Mesenchymal stem cell (in vitro differentiated cells and primary cell): Measurements from ENCODE around the gene GRM1.

Source experiments
- DNase-seq: peaks from one replicate; pipeline ENCODE4 v3.0.0-alpha.2; 2013
- H2AFZ ChIP-seq: one replicate; pipeline ENCODE4 v1.6.1; 2013; ENCODE audit warnings: low read depth, mild to moderate bottlenecking, control low read depth, inconsistent platforms, low read length, moderate library complexity
- H2AK5ac ChIP-seq: 2 replicates; pipeline ENCODE4 v1.6.1; 2013; ENCODE audit warnings: low read length, moderate library complexity, mild to moderate bottlenecking, inconsistent platforms; ENCODE audit not compliant: severe bottlenecking
- H2BK120ac ChIP-seq: one replicate; pipeline ENCODE4 v1.6.1; 2013; ENCODE audit warnings: low read depth, mild to moderate bottlenecking, inconsistent platforms, low read length, moderate library complexity
- H2BK12ac ChIP-seq, 2 experiments: one replicate each; pipeline ENCODE4 v1.6.1; 2013; ENCODE audit warnings: inconsistent platforms in 2 of 2, low read length in 2 of 2, mild to moderate bottlenecking in 2 of 2, moderate library complexity in 2 of 2, control low read depth in 1 of 2
- H2BK15ac ChIP-seq: one replicate; pipeline ENCODE4 v1.6.1; 2013; ENCODE audit warnings: mild to moderate bottlenecking, low read depth, inconsistent platforms; ENCODE audit not compliant: poor library complexity, severe bottlenecking
- H2BK5ac ChIP-seq: 2 replicates; pipeline ENCODE4 v1.6.1; 2013; ENCODE audit warnings: low read depth, mild to moderate bottlenecking, low read length, control low read depth, inconsistent platforms; ENCODE audit not compliant: poor library complexity, severe bottlenecking
- H3K14ac ChIP-seq, 2 experiments: one replicate each; pipeline ENCODE4 v1.6.1; 2013; ENCODE audit warnings: inconsistent platforms in 2 of 2, low read length in 2 of 2, control low read depth in 1 of 2, mild to moderate bottlenecking in 1 of 2, moderate library complexity in 1 of 2
- H3K18ac ChIP-seq, 2 experiments: one replicate each; pipeline ENCODE4 v1.6.1; 2013; ENCODE audit warnings: inconsistent platforms in 2 of 2, low read length in 2 of 2, control low read depth in 1 of 2, low read depth in 1 of 2, mild to moderate bottlenecking in 1 of 2
- H3K23ac ChIP-seq, 2 experiments: one replicate each; pipeline ENCODE4 v1.6.1; 2013; ENCODE audit warnings: inconsistent platforms in 2 of 2, low read length in 2 of 2, mild to moderate bottlenecking in 2 of 2, moderate library complexity in 2 of 2, control low read depth in 1 of 2
- H3K27ac ChIP-seq: 2 replicates; pipeline ENCODE4 v1.5.1; 2013; ENCODE audit warnings: mild to moderate bottlenecking, moderate library complexity, low read length, control low read depth, inconsistent platforms; ENCODE audit not compliant: poor library complexity, severe bottlenecking
- H3K27me3 ChIP-seq, 2 experiments: 2 replicates each; pipeline versions ENCODE4 v1.6.1 to v1.7.0; 2013; ENCODE audit warnings: low read length in 2 of 2, mild to moderate bottlenecking in 2 of 2, moderate library complexity in 2 of 2, control low read depth in 1 of 2, inconsistent platforms in 1 of 2; ENCODE audit not compliant: control insufficient read depth in 1 of 2, insufficient read depth in 1 of 2
- H3K36me3 ChIP-seq, 2 experiments: 2 replicates each; pipeline versions ENCODE4 v1.6.1 to v1.7.0; 2013; ENCODE audit warnings: low read length in 2 of 2, control low read depth in 1 of 2, inconsistent platforms in 1 of 2, low read depth in 1 of 2, mild to moderate bottlenecking in 1 of 2; ENCODE audit not compliant: insufficient read depth in 2 of 2, control insufficient read depth in 1 of 2
- H3K4ac ChIP-seq, 2 experiments: one replicate each; pipeline ENCODE4 v1.6.1; 2013; ENCODE audit warnings: inconsistent platforms in 2 of 2, low read length in 2 of 2, mild to moderate bottlenecking in 2 of 2, moderate library complexity in 2 of 2, control low read depth in 1 of 2, low read depth in 1 of 2
- H3K4me1 ChIP-seq: 2 replicates; pipeline ENCODE4 v1.6.1; 2013; ENCODE audit warnings: low read depth, low read length, control low read depth; ENCODE audit not compliant: control insufficient read depth, insufficient read depth
- H3K4me2 ChIP-seq: 2 replicates; pipeline ENCODE4 v1.6.1; 2013; ENCODE audit warnings: low read length, mild to moderate bottlenecking, inconsistent platforms; ENCODE audit not compliant: poor library complexity, severe bottlenecking
- H3K4me3 ChIP-seq, 2 experiments: 2 replicates each; pipeline versions ENCODE4 v1.5.1 to v1.7.0; 2013; ENCODE audit warnings: low read length in 2 of 2, mild to moderate bottlenecking in 2 of 2, control low read depth in 1 of 2, low read depth in 1 of 2; ENCODE audit not compliant: insufficient read depth in 1 of 2
- H3K79me1 ChIP-seq: replicated peaks from 2 replicates; pipeline ENCODE4 v1.6.1; 2013; ENCODE audit warnings: mild to moderate bottlenecking, control low read depth, low read length, inconsistent platforms; ENCODE audit not compliant: poor library complexity, severe bottlenecking
- H3K9ac ChIP-seq: 2 replicates; pipeline ENCODE4 v1.7.0; 2013; ENCODE audit warnings: mild to moderate bottlenecking, low read length, moderate library complexity
- H3K9me3 ChIP-seq: 2 replicates; pipeline ENCODE4 v1.7.0; 2013; ENCODE audit warnings: mild to moderate bottlenecking, low read length; ENCODE audit not compliant: control insufficient read depth
- H4K8ac ChIP-seq: one replicate; pipeline ENCODE4 v1.6.1; 2013; ENCODE audit warnings: inconsistent platforms, mild to moderate bottlenecking, low read length, moderate library complexity
- H4K91ac ChIP-seq: one replicate; pipeline ENCODE4 v1.6.1; 2013; ENCODE audit warnings: mild to moderate bottlenecking, low read length, inconsistent platforms
- WGBS: methylation state at CpG from one replicate; pipeline ENCODE4 v1.1.7; 2013; ENCODE audit warnings: mixed read lengths; 5-methylcytosine and 5-hydroxymethylcytosine counted together

The GRM1 gene

GRCh38 chr6:146441907-146442306 is 413.0 kb downstream of the GRM1 start:
- H3K36me3 ChIP-seq, result no peaks in the 10 kb centered on the region
- H2AK5ac ChIP-seq, result no peak overlapping the region
- H2BK5ac ChIP-seq, result no peak overlapping the region
- no peak overlapping the region for H3K14ac ChIP-seq
- WGBS, result 89% methylated on average over 2 of the region's 2 CpGs
- no peak overlapping the region for H2BK120ac ChIP-seq
- H3K4me2 ChIP-seq, result no peak overlapping the region
- no peak for DNase-seq
- H3K27me3 ChIP-seq, result peaks cover 0 to 5% of the 10 kb centered on the region in 2 experiments
- H2BK15ac ChIP-seq, result no peak overlapping the region
- H2BK12ac ChIP-seq, result no peak overlapping the region
- no peak overlapping the region for H3K27ac ChIP-seq
- H3K9me3 ChIP-seq, result no peaks in the 10 kb centered on the region
- no peak overlapping the region for H3K23ac ChIP-seq
- H3K9ac ChIP-seq, result no peak overlapping the region
- H4K91ac ChIP-seq, result no peak overlapping the region
- H3K4me1 ChIP-seq, result no peaks in the 10 kb centered on the region
- no peak overlapping the region for H3K18ac ChIP-seq
- no peak overlapping the region for H2AFZ ChIP-seq
- H3K79me1 ChIP-seq, result no peaks in the 10 kb centered on the region
- no peak overlapping the region for H3K4ac ChIP-seq
- no peak overlapping the region for H4K8ac ChIP-seq
- no peak overlapping the region for H3K4me3 ChIP-seq

DNA sequence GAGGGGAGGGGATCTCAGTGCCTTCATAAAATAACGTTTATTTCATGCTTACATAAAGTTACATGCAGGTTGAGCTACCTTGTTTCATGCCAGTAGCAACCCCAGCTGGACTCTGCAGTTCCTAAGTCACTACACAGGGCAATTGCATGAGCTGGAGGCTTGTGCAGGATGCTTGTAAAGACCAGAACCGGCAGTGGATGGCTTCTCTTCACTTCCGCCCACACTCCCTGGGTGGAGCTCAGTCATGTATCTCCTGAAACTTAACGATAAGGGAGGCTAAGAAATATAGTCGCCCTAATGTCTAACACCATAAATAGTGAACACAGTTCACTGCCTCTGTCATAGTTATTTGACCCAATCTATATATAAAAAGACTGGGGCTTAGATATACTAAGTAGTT is 415.3 kb downstream of the GRM1 start:
- 77% methylated on average over 3 of the region's 5 CpGs for WGBS
- H2BK120ac ChIP-seq, result no peak overlapping the region

GRCh38 chr6:146445233-146445632 is 416.4 kb downstream of the GRM1 start:
- Histone ChIP-seq H4K91ac (no peak overlapping the region), H3K9ac (no peak overlapping the region), H3K4me3 (no peak overlapping the region), H3K4ac (no peak overlapping the region), H4K8ac (no peak overlapping the region), H3K27ac (no peak overlapping the region), H3K18ac (no peak overlapping the region), H3K27me3 (peaks cover 0 to 5% of the 10 kb centered on the region in 2 experiments), H3K4me2 (no peak overlapping the region), H3K23ac (no peak overlapping the region), H3K14ac (no peak overlapping the region), H3K9me3 (peaks cover 6% of the 10 kb centered on the region), H3K36me3 (no peaks in the 10 kb centered on the region), H2BK12ac (no peak overlapping the region), H2BK5ac (no peak overlapping the region), H2BK120ac (no peak overlapping the region), H3K4me1 (no peaks in the 10 kb centered on the region), H3K79me1 (no peaks in the 10 kb centered on the region), H2AFZ (no peak overlapping the region), H2AK5ac (no peak overlapping the region), H2BK15ac (no peak overlapping the region)
- WGBS, result 92% methylated on average over 4 of the region's 4 CpGs
- no peak for DNase-seq

More for the DNA sequence above, 415.3 kb downstream of the GRM1 start:
- Histone ChIP-seq H3K9ac (no peak overlapping the region), H3K79me1 (no peaks in the 10 kb centered on the region), H3K9me3 (peaks cover 2% of the 10 kb centered on the region), H3K18ac (no peak overlapping the region), H3K23ac (no peak overlapping the region), H3K4me2 (no peak overlapping the region), H4K8ac (no peak overlapping the region), H3K36me3 (no peaks in the 10 kb centered on the region), H3K27me3 (peaks cover 0 to 5% of the 10 kb centered on the region in 2 experiments), H2AFZ (no peak overlapping the region), H3K14ac (no peak overlapping the region), H3K4me1 (no peaks in the 10 kb centered on the region), H3K4ac (no peak overlapping the region), H2AK5ac (no peak overlapping the region), H2BK12ac (no peak overlapping the region), H4K91ac (no peak overlapping the region), H3K27ac (no peak overlapping the region), H2BK15ac (no peak overlapping the region), H3K4me3 (no peak overlapping the region), H2BK5ac (no peak overlapping the region)
- DNase-seq, result no peak

- no peaks in the 10 kb centered on the region for H3K36me3 ChIP-seq
- no peak overlapping the region for H2AFZ ChIP-seq
- no peak for DNase-seq
- no peak overlapping the region for H2BK120ac ChIP-seq
- no peak overlapping the region for H3K4ac ChIP-seq
- H3K4me3 ChIP-seq, result no peak overlapping the region
- H2BK12ac ChIP-seq, result no peak overlapping the region
- H3K27ac ChIP-seq, result no peak overlapping the region
- H3K4me2 ChIP-seq, result no peak overlapping the region
- no peak overlapping the region for H3K9ac ChIP-seq
- WGBS, result 80% methylated on average over 1 of the region's 1 CpG
- H3K79me1 ChIP-seq, result no peaks in the 10 kb centered on the region
- H3K23ac ChIP-seq, result no peak overlapping the region
- H2BK15ac ChIP-seq, result no peak overlapping the region
- no peak overlapping the region for H4K91ac ChIP-seq
- no peaks in the 10 kb centered on the region for H3K27me3 ChIP-seq
- no peak overlapping the region for H4K8ac ChIP-seq
- H3K14ac ChIP-seq, result no peak overlapping the region
- H3K18ac ChIP-seq, result no peak overlapping the region
- H3K9me3 ChIP-seq, result peaks cover 33% of the 10 kb centered on the region
- no peak overlapping the region for H2AK5ac ChIP-seq
- H2BK5ac ChIP-seq, result no peak overlapping the region
- H3K4me1 ChIP-seq, result no peaks in the 10 kb centered on the region
Measured at GRCh38 chr6:146456886-146457285, 428.0 kb downstream of the GRM1 start.
